SJSA1 (cell line): ENCODE results near the gene TGFBR3L. TPM values are rescaled to one million over a fixed set of nuclear protein-coding genes. Genes with fewer than 3 reads are reported as not detected.
A peak's percentile ranks its signal among the peaks of the same experiment; 100 is the strongest.

Experiments
- DNase-seq, 2 experiments: peaks; one replicate each; pipeline ENCODE4 v3.0.0-alpha.2; 2015 to 2020; ENCODE audit warnings: low spot score in 2 of 2, low read depth in 1 of 2
- H3K27ac ChIP-seq: fragments of 250-450 bp; sonication (Bioruptor Pico); 2 replicates; pipeline ENCODE4 v1.5.1; 2020; ENCODE audit warnings: mild to moderate bottlenecking, moderate library complexity
- H3K27me3 ChIP-seq: fragments of 250-450 bp; sonication (Bioruptor Pico); replicated peaks from 2 replicates; pipeline ENCODE4 v1.5.1; 2020; ENCODE audit warnings: mild to moderate bottlenecking, moderate library complexity
- H3K36me3 ChIP-seq: fragments of 250-450 bp; sonication (Bioruptor Pico); 2 replicates; pipeline ENCODE4 v1.5.1; 2020; ENCODE audit warnings: mild to moderate bottlenecking
- H3K4me1 ChIP-seq: fragments of 250-450 bp; sonication (Bioruptor Pico); replicated peaks from 2 replicates; pipeline ENCODE4 v1.6.1; 2021; ENCODE audit warnings: mild to moderate bottlenecking
- H3K4me3 ChIP-seq: fragments of 250-450 bp; sonication (Bioruptor Pico); 2 replicates; pipeline ENCODE4 v1.5.1; 2020; ENCODE audit warnings: mild to moderate bottlenecking
- H3K9me3 ChIP-seq: fragments of 250-450 bp; sonication (Bioruptor Pico); replicated peaks from 2 replicates; pipeline ENCODE4 v1.5.1; 2020; ENCODE audit warnings: mild to moderate bottlenecking
- total RNA-seq: library from RNA; depleted of rRNA; stranded (reverse); fragments of >200 nt; shearing (Covaris generic); gene quantifications from 2 replicates; pipeline ENCODE4 v1.2.3, GENCODE V29; 2014

TGFBR3L gene
- total RNA-seq, 1 experiment from 2014 or later, result not detected

GRCh38 chr19:7903244-7904073, 11.2 kb upstream of the TGFBR3L start, which contains the start of gene MAP2K7:
TSS of gene MAP2K7 (plus strand) at chr19:7903877. CDS start at chr19:7903945, 68 bp downstream.
- Histone ChIP-seq H3K27me3 (no peaks in the 10 kb centered on the region), H3K36me3 (peaks cover 23% of the 10 kb centered on the region), H3K4me1 (peaks cover 16% of the 10 kb centered on the region), H3K4me3 (peak within 1 kb of the TSS; percentile 91), H3K27ac (peak within 1 kb of the TSS; percentile 56), H3K9me3 (no peaks in the 10 kb centered on the region)
- DNase-seq, result peak; percentile 100

GRCh38 chr19:7904074-7905020, 10.3 kb upstream of the TGFBR3L start:
- Histone ChIP-seq H3K36me3 (peaks cover 28% of the 10 kb centered on the region), H3K27me3 (no peaks in the 10 kb centered on the region), H3K4me1 (peaks cover 16% of the 10 kb centered on the region), H3K9me3 (no peaks in the 10 kb centered on the region), H3K4me3 (peak overlapping the region; percentile 91), H3K27ac (peak overlapping the region; percentile 56)
- peak; percentile 54 to 56 for DNase-seq

GRCh38 chr19:7905268-7905667, 9.4 kb upstream of the TGFBR3L start:
- Histone ChIP-seq H3K27me3 (no peaks in the 10 kb centered on the region), H3K4me1 (peaks cover 16% of the 10 kb centered on the region), H3K4me3 (no peak overlapping the region), H3K36me3 (peaks cover 34% of the 10 kb centered on the region), H3K27ac (no peak overlapping the region), H3K9me3 (no peaks in the 10 kb centered on the region)
- no peak for DNase-seq

GRCh38 chr19:7905859-7906258, 8.8 kb upstream of the TGFBR3L start:
- Histone ChIP-seq H3K4me3 (no peak overlapping the region), H3K36me3 (peaks cover 40% of the 10 kb centered on the region), H3K9me3 (no peaks in the 10 kb centered on the region), H3K27me3 (no peaks in the 10 kb centered on the region), H3K27ac (no peak overlapping the region), H3K4me1 (peaks cover 16% of the 10 kb centered on the region)
- no peak for DNase-seq

GRCh38 chr19:7907122-7907521, 7.5 kb upstream of the TGFBR3L start:
- Histone ChIP-seq H3K4me3 (no peak overlapping the region), H3K36me3 (peaks cover 50% of the 10 kb centered on the region), H3K27me3 (no peaks in the 10 kb centered on the region), H3K27ac (no peak overlapping the region), H3K9me3 (no peaks in the 10 kb centered on the region), H3K4me1 (peaks cover 16% of the 10 kb centered on the region)
- no peak for DNase-seq

- peaks cover 16% of the 10 kb centered on the region for H3K4me1 ChIP-seq
- no peaks in the 10 kb centered on the region for H3K27me3 ChIP-seq
- H3K27ac ChIP-seq, result no peak overlapping the region
- no peak overlapping the region for H3K4me3 ChIP-seq
- H3K9me3 ChIP-seq, result no peaks in the 10 kb centered on the region
- DNase-seq, result no peak
- peaks cover 52% of the 10 kb centered on the region for H3K36me3 ChIP-seq
Observed at GRCh38 chr19:7907544-7907943, 7.1 kb upstream of the TGFBR3L start.

- DNase-seq, result no peak
- Histone ChIP-seq H3K4me1 (peaks cover 9% of the 10 kb centered on the region), H3K36me3 (peaks cover 55% of the 10 kb centered on the region), H3K9me3 (no peaks in the 10 kb centered on the region), H3K27me3 (no peaks in the 10 kb centered on the region), H3K27ac (no peak overlapping the region), H3K4me3 (no peak overlapping the region)
Observed at GRCh38 chr19:7908078-7908699, 6.4 kb upstream of the TGFBR3L start.

GRCh38 chr19:7908742-7909461, 5.7 kb upstream of the TGFBR3L start:
- no peaks in the 10 kb centered on the region for H3K9me3 ChIP-seq
- no peaks in the 10 kb centered on the region for H3K27me3 ChIP-seq
- H3K27ac ChIP-seq, result no peak overlapping the region
- H3K36me3 ChIP-seq, result peaks cover 55% of the 10 kb centered on the region
- H3K4me1 ChIP-seq, result peaks cover 8% of the 10 kb centered on the region
- H3K4me3 ChIP-seq, result no peak overlapping the region
- no peak for DNase-seq

GRCh38 chr19:7909471-7910067, 5.1 kb upstream of the TGFBR3L start:
- H3K4me3 ChIP-seq, result no peak overlapping the region
- no peaks in the 10 kb centered on the region for H3K9me3 ChIP-seq
- no peak for DNase-seq
- H3K4me1 ChIP-seq, result peaks cover 4% of the 10 kb centered on the region
- H3K27me3 ChIP-seq, result peaks cover under 1% of the 10 kb centered on the region; the same call in 1 of the 2 replicates
- peaks cover 49% of the 10 kb centered on the region for H3K36me3 ChIP-seq
- no peak overlapping the region for H3K27ac ChIP-seq

- Histone ChIP-seq H3K36me3 (peaks cover 46% of the 10 kb centered on the region), H3K4me3 (no peak overlapping the region), H3K27ac (no peak overlapping the region), H3K9me3 (no peaks in the 10 kb centered on the region), H3K27me3 (peaks cover 9% of the 10 kb centered on the region), H3K4me1 (no peaks in the 10 kb centered on the region)
- no peak for DNase-seq
Observed at GRCh38 chr19:7910321-7911161, 4.1 kb upstream of the TGFBR3L start.

GRCh38 chr19:7911508-7912143, 3.0 kb upstream of the TGFBR3L start:
- H3K9me3 ChIP-seq, result no peaks in the 10 kb centered on the region
- peaks cover 36% of the 10 kb centered on the region for H3K36me3 ChIP-seq
- H3K4me1 ChIP-seq, result peaks cover 9% of the 10 kb centered on the region
- no peak for DNase-seq
- H3K27me3 ChIP-seq, result peaks cover 20% of the 10 kb centered on the region
- H3K4me3 ChIP-seq, result no peak overlapping the region
- H3K27ac ChIP-seq, result no peak overlapping the region
